ENCODE data around the gene PCDHA12. TPM values are rescaled to one million over a fixed set of nuclear protein-coding genes. Genes with fewer than 3 reads are reported as not detected.

PCDHA12 gene
- total RNA-seq, 1 experiment from 2014 or later: not detected

DNA sequence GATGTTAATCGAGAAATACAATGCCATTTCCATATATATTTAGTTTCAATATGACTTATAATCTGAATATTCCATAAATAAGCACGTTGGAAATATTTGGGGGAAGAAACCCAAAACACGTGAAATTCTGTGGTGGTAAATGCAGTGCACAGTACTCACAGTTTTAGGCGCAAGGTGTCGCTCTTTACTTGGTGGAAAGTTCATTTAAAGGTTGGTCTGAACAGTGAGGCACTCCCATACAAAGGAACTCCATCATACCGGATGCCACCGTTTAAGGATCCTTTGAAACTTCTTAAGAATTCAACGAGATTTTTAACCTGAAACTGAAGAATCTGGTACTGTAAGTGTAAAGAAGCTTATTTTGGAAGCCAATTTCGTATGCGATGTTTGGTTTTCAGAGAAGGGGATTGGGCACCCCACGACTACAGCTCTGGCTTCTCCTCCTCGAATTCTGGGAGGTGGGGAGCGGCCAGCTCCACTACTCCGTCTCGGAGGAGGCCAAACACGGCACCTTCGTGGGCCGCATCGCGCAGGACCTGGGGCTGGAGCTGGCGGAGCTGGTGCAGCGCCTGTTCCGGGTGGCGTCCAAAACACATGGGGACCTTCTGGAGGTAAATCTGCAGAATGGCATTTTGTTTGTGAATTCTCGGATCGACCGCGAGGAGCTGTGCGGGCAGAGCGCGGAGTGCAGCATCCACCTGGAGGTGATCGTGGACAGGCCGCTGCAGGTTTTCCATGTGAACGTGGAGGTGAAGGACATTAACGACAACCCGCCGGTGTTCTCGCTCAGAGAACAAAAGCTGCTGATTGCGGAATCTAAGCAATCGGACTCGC lies 6.2 kb upstream of the PCDHA12 start, which contains the start of gene PCDHA11:
Gene PCDHA11 (plus strand): TSS at position 237 of the 834 bp plus-strand sequence. CDS start 147 bp downstream, at position 384.
- no peak within 1 kb of the TSS for H3K27ac ChIP-seq (ENCODE audit: low read depth, low read length)
- TF ChIP-seq, protein P1, sequence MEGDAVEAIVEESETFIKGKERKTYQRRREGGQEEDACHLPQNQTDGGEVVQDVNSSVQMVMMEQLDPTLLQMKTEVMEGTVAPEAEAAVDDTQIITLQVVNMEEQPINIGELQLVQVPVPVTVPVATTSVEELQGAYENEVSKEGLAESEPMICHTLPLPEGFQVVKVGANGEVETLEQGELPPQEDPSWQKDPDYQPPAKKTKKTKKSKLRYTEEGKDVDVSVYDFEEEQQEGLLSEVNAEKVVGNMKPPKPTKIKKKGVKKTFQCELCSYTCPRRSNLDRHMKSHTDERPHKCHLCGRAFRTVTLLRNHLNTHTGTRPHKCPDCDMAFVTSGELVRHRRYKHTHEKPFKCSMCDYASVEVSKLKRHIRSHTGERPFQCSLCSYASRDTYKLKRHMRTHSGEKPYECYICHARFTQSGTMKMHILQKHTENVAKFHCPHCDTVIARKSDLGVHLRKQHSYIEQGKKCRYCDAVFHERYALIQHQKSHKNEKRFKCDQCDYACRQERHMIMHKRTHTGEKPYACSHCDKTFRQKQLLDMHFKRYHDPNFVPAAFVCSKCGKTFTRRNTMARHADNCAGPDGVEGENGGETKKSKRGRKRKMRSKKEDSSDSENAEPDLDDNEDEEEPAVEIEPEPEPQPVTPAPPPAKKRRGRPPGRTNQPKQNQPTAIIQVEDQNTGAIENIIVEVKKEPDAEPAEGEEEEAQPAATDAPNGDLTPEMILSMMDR (IDR thresholded peaks at IDR 0.05 in 2 of 3, conservative IDR thresholded peaks at IDR 0.05 in 1 of 3; ENCODE audit: borderline replicate concordance in 1 of 3, insufficient read depth in 1 of 3, low read depth in 2 of 3, low read length in 2 of 3): peak; percentile 33 to 44 (median 36); a peak in 4 of 6 replicates
- TF ChIP-seq RAD21 (IDR thresholded peaks at IDR 0.05; ENCODE audit: low read depth) (peak; percentile 64), SP1 (IDR thresholded peaks at IDR 0.05; ENCODE audit: low read depth) (no peak)
- no peaks in the 10 kb centered on the region for H3K79me2 ChIP-seq (ENCODE audit: insufficient read depth, low read length)
- no peak within 1 kb of the TSS for H3K9ac ChIP-seq (ENCODE audit: low read length)
- BruUV-seq (replicated peaks): no TSS peak
- peak; percentile 76 for ATAC-seq
- ChIA-PET RAD21 (ENCODE audit: low non-redundant PET in 1 of 2, low total read pairs in 2 of 2, uncharacterized antibody in 2 of 2, unreplicated experiment in 2 of 2) (interaction anchor here in 1 of 2 experiments (1.4 kb wide), 1 partner anchor 171 kb away, joined by 4 read pairs; no protein-coding TSS in a partner anchor), POLR2A (interaction anchor here (1.2 kb wide), 1 partner anchor 172 kb away, joined by 4 read pairs; no protein-coding TSS in a partner anchor), CTCF (interaction anchor here (1.0 to 3.0 kb wide), 2 partner anchors 9 to 171 kb away, joined by 3 to 21 read pairs; no protein-coding TSS in a partner anchor)
- peak; percentile 8 for DNase-seq (ENCODE audit: low read depth, low spot score)
- H3K9me3 ChIP-seq (ENCODE audit: control insufficient read depth in 1 of 2, insufficient read depth in 1 of 2, low read depth in 1 of 2, low read length in 2 of 2): no peaks in the 10 kb centered on the region
- no peak within 1 kb of the TSS for H3K4me3 ChIP-seq (replicated peaks in 1 of 2; ENCODE audit: low read depth in 1 of 2, low read length in 2 of 2)
- intact Hi-C loops (cut with micrococcal nuclease): loop anchor here (1.0 kb wide), 1 partner anchor 172 kb away; no protein-coding TSS in a partner anchor
- no peak within 1 kb of the TSS for H3K4me2 ChIP-seq (ENCODE audit: low read length)
- no peaks in the 10 kb centered on the region for H3K36me3 ChIP-seq (ENCODE audit: control insufficient read depth in 1 of 2, insufficient read depth in 2 of 2, low read length in 2 of 2)
- no peaks in the 10 kb centered on the region for H3K9me2 ChIP-seq (ENCODE audit: insufficient read depth)
- no peak within 1 kb of the TSS for H2AFZ ChIP-seq (ENCODE audit: low read depth, low read length, poor library complexity, severe bottlenecking)
- no peaks in the 10 kb centered on the region for H3K27me3 ChIP-seq (ENCODE audit: insufficient read depth, low read length)
- H4K20me1 ChIP-seq (ENCODE audit: insufficient read depth): no peaks in the 10 kb centered on the region
- H3K4me1 ChIP-seq (ENCODE audit: control insufficient read depth in 1 of 2, insufficient read depth in 2 of 2, low read length in 2 of 2): no peaks in the 10 kb centered on the region

DNA sequence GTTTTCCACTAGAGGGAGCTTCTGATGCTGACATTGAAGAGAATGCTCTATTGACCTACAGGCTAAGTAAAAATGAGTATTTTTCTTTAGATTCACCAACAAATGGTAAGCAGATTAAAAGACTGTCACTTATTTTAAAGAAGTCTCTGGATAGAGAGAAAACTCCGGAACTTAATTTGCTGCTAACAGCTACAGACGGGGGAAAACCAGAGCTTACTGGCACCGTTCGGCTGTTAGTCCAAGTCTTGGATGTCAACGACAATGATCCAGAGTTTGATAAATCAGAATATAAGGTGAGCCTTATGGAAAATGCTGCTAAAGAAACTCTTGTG lies 5.6 kb upstream of the PCDHA12 start:
- Histone ChIP-seq H3K79me2 (ENCODE audit: insufficient read depth, low read length) (no peaks in the 10 kb centered on the region), H2AFZ (ENCODE audit: low read depth, low read length, poor library complexity, severe bottlenecking) (no peak overlapping the region), H3K4me2 (ENCODE audit: low read length) (no peak overlapping the region), H3K9me2 (ENCODE audit: insufficient read depth) (no peaks in the 10 kb centered on the region), H3K4me1 (ENCODE audit: control insufficient read depth in 1 of 2, insufficient read depth in 2 of 2, low read length in 2 of 2) (no peaks in the 10 kb centered on the region), H3K27ac (ENCODE audit: low read depth, low read length) (no peak overlapping the region), H3K9ac (ENCODE audit: low read length) (no peak overlapping the region), H3K27me3 (ENCODE audit: insufficient read depth, low read length) (no peaks in the 10 kb centered on the region), H4K20me1 (ENCODE audit: insufficient read depth) (no peaks in the 10 kb centered on the region), H3K9me3 (ENCODE audit: control insufficient read depth in 1 of 2, insufficient read depth in 1 of 2, low read depth in 1 of 2, low read length in 2 of 2) (no peaks in the 10 kb centered on the region), H3K4me3 (replicated peaks in 1 of 2; ENCODE audit: low read depth in 1 of 2, low read length in 2 of 2) (no peak overlapping the region), H3K36me3 (ENCODE audit: control insufficient read depth in 1 of 2, insufficient read depth in 2 of 2, low read length in 2 of 2) (no peaks in the 10 kb centered on the region)
- ChIA-PET CTCF (interaction anchor here (1.0 to 3.0 kb wide), 2 partner anchors 10 to 171 kb away, joined by 3 to 21 read pairs; no protein-coding TSS in a partner anchor), RAD21 (ENCODE audit: low non-redundant PET in 1 of 2, low total read pairs in 2 of 2, uncharacterized antibody in 2 of 2, unreplicated experiment in 2 of 2) (interaction anchor here in 1 of 2 experiments (1.4 kb wide), 1 partner anchor 171 kb away, joined by 4 read pairs; no protein-coding TSS in a partner anchor), POLR2A (interaction anchor here (1.2 kb wide), 1 partner anchor 171 kb away, joined by 4 read pairs; no protein-coding TSS in a partner anchor)
- ATAC-seq (no peak), DNase-seq (ENCODE audit: low read depth, low spot score) (peak; percentile 10)
- TF ChIP-seq ELF1 (IDR thresholded peaks at IDR 0.05; ENCODE audit: borderline replicate concordance, low read depth) (no peak), POLR2AphosphoS5 (IDR thresholded peaks at IDR 0.05; ENCODE audit: low read depth, low read length) (no peak), ZFX (IDR thresholded peaks at IDR 0.05) (no peak), EGR1 (IDR thresholded peaks at IDR 0.05; ENCODE audit: low read depth) (no peak), ZNF274 (IDR thresholded peaks at IDR 0.05; ENCODE audit: low read depth, low read length) (no peak), YY1 (IDR thresholded peaks at IDR 0.05; ENCODE audit: extremely low read depth, insufficient replicate concordance, low read depth, low read length) (no peak)
- TF ChIP-seq, protein P1 (IDR thresholded peaks at IDR 0.05 in 2 of 3, conservative IDR thresholded peaks at IDR 0.05 in 1 of 3; ENCODE audit: borderline replicate concordance in 1 of 3, insufficient read depth in 1 of 3, low read depth in 2 of 3, low read length in 2 of 3): peak in 2 of 3 experiments; percentile 28 to 34; a peak in 3 of 6 replicates
- TF ChIP-seq, protein P2, sequence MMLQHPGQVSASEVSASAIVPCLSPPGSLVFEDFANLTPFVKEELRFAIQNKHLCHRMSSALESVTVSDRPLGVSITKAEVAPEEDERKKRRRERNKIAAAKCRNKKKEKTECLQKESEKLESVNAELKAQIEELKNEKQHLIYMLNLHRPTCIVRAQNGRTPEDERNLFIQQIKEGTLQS (IDR thresholded peaks at IDR 0.05): no peak
- no TSS peak for BruUV-seq (replicated peaks)
- intact Hi-C loops (cut with micrococcal nuclease): no loop called here

Data from HCT116 (cell line).